CD1c-positive myeloid dendritic cell (primary cell): Measurements from ENCODE around the gene TREML4.

Experiments
- DNase-seq: peaks from one replicate; pipeline ENCODE4 v3.0.0-alpha.2; 2016; ENCODE audit errors: extremely low spot score

TREML4 gene

GRCh38 chr6:41284726-41285125 lies 56.6 kb downstream of the TREML4 start:
- peak; percentile 37 for DNase-seq

- peak; percentile 94 for DNase-seq
Observed at GRCh38 chr6:41286544-41287346, 58.6 kb downstream of the TREML4 start, which contains the start of gene TREM1. Gene TREM1, minus strand, starts transcription at chr6:41286682. Its CDS starts 27 bp downstream, at chr6:41286655.

DNA sequence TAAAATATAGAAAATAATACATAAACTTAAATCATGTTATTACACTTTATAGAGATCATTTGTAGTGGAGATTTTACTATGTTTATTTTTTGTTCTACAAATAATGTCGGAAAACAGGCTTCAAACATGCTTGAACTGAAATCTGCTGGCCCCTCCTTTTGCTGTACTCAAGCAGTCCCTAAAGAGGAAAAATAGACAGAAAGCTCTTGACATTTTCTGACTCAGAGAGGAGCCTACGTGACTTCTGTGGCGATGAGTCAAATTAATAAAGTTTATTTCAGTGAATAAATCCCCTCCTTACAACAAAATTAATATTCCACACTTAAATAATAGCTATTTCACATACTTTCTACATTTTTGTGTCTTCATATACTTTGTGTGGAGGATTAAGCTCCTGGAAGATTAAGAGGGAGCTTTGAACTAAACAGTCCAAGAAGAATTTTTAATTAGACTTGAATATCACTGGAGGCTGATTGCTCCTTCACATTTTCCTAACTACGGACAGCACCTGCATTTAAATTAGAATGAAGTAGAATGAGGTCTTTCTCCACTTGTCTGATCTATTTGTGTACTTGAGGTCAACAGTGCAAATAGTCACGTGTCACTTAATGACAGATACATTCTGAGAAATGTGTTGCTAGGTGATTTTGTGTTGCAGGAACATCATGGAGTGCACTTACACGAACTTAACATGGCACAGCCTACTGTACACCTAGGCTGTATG lies 60.0 kb downstream of the TREML4 start:
- peak; percentile 67 for DNase-seq
